H9 (cell line): ENCODE measurements around the gene ZNF319. TPM values are rescaled to one million over a fixed set of nuclear protein-coding genes. Genes with fewer than 3 reads are reported as not detected.

Experiments used
- DNase-seq: peaks from one replicate; pipeline ENCODE4 v3.0.0-alpha.2; 2017
- H2AFZ ChIP-seq: one replicate; pipeline ENCODE4 v1.6.1; 2013; ENCODE audit warnings: mild to moderate bottlenecking, low read length, control low read depth, moderate library complexity
- H2AK5ac ChIP-seq: 2 replicates; pipeline ENCODE4 v1.6.1; 2013; ENCODE audit warnings: low read length, control low read depth, mixed read lengths; ENCODE audit not compliant: insufficient read length
- H2BK120ac ChIP-seq: one replicate; pipeline ENCODE4 v1.6.1; 2013; ENCODE audit warnings: low read depth, mild to moderate bottlenecking, low read length, control low read depth, inconsistent platforms; ENCODE audit not compliant: poor library complexity, severe bottlenecking
- H2BK12ac ChIP-seq: 2 replicates; pipeline ENCODE4 v1.6.1; 2013; ENCODE audit warnings: low read length, control low read depth, mixed read lengths, low read depth; ENCODE audit not compliant: insufficient read length
- H2BK15ac ChIP-seq: 2 replicates; pipeline ENCODE4 v1.6.1; 2013; ENCODE audit warnings: low read depth, low read length, control low read depth
- H2BK20ac ChIP-seq: one replicate; pipeline ENCODE4 v1.6.1; 2013; ENCODE audit warnings: low read depth, mild to moderate bottlenecking, low read length, control low read depth, inconsistent platforms; ENCODE audit not compliant: poor library complexity, severe bottlenecking
- H2BK5ac ChIP-seq: 2 replicates; pipeline ENCODE4 v1.6.1; 2013; ENCODE audit warnings: low read length, control low read depth, mixed read lengths; ENCODE audit not compliant: insufficient read length
- H3K14ac ChIP-seq: 2 replicates; pipeline ENCODE4 v1.6.1; 2013; ENCODE audit warnings: low read length, control low read depth; ENCODE audit not compliant: insufficient read depth
- H3K18ac ChIP-seq: 2 replicates; pipeline ENCODE4 v1.6.1; 2013; ENCODE audit warnings: low read depth, mild to moderate bottlenecking, mixed read lengths, low read length, control low read depth; ENCODE audit not compliant: insufficient read length
- H3K23ac ChIP-seq: 2 replicates; pipeline ENCODE4 v1.6.1; 2013; ENCODE audit warnings: low read length, control low read depth, mixed read lengths, low read depth; ENCODE audit not compliant: insufficient read length
- H3K23me2 ChIP-seq: 2 replicates; pipeline ENCODE4 v1.6.1; 2013; ENCODE audit warnings: low read depth, mild to moderate bottlenecking, mixed read lengths, low read length, control low read depth; ENCODE audit not compliant: insufficient read length, poor library complexity, severe bottlenecking
- H3K27ac ChIP-seq: 2 replicates; pipeline ENCODE4 v1.5.1; 2013; ENCODE audit warnings: low read length, control low read depth, mixed read lengths, low read depth; ENCODE audit not compliant: insufficient read length
- H3K27me3 ChIP-seq: 2 replicates; pipeline ENCODE4 v1.6.1; 2013; ENCODE audit warnings: low read length, control low read depth, inconsistent platforms; ENCODE audit not compliant: insufficient read depth
- H3K4ac ChIP-seq: 2 replicates; pipeline ENCODE4 v1.6.1; 2013; ENCODE audit warnings: low read depth, mild to moderate bottlenecking, control low read depth, inconsistent platforms, low read length, moderate library complexity
- H3K4me1 ChIP-seq: 2 replicates; pipeline ENCODE4 v1.6.1; 2013; ENCODE audit warnings: low read length, control low read depth, inconsistent platforms; ENCODE audit not compliant: insufficient read depth
- H3K4me2 ChIP-seq: 2 replicates; pipeline ENCODE4 v1.6.1; 2013; ENCODE audit warnings: low read length, control low read depth, mixed read lengths; ENCODE audit not compliant: insufficient read length, insufficient read depth
- H3K56ac ChIP-seq: 2 replicates; pipeline ENCODE4 v1.6.1; 2013; ENCODE audit warnings: low read depth, mild to moderate bottlenecking, mixed read lengths, low read length, control low read depth; ENCODE audit not compliant: insufficient read length
- H3K79me1 ChIP-seq: 2 replicates; pipeline ENCODE4 v1.6.1; 2013; ENCODE audit warnings: low read depth, mild to moderate bottlenecking, moderate library complexity, low read length, control low read depth, inconsistent platforms; ENCODE audit not compliant: insufficient read depth, poor library complexity, severe bottlenecking
- H3K79me2 ChIP-seq: 2 replicates; pipeline ENCODE4 v1.6.1; 2013; ENCODE audit warnings: low read length, control low read depth, inconsistent platforms; ENCODE audit not compliant: insufficient read depth
- H3K9ac ChIP-seq: 2 replicates; pipeline ENCODE4 v1.6.1; 2013; ENCODE audit warnings: low read length, control low read depth, mixed read lengths; ENCODE audit not compliant: insufficient read length; ENCODE audit errors: extremely low read depth
- H3K9me3 ChIP-seq: one replicate; pipeline ENCODE4 v1.6.1; 2013; ENCODE audit warnings: low read depth, low read length, inconsistent platforms; ENCODE audit not compliant: control insufficient read depth
- H3T11ph ChIP-seq: one replicate; pipeline ENCODE4 v1.6.1; 2013; ENCODE audit warnings: mild to moderate bottlenecking, low read length, control low read depth, inconsistent platforms
- H4K20me1 ChIP-seq: one replicate; pipeline ENCODE4 v1.6.1; 2013; ENCODE audit not compliant: control insufficient read depth, insufficient read length, insufficient read depth
- H4K5ac ChIP-seq: 2 replicates; pipeline ENCODE4 v1.6.1; 2013; ENCODE audit warnings: low read depth, mild to moderate bottlenecking, mixed read lengths, low read length, control low read depth; ENCODE audit not compliant: insufficient read length
- H4K8ac ChIP-seq: replicated peaks from 2 replicates; pipeline ENCODE4 v1.6.1; 2013; ENCODE audit warnings: low read length, control low read depth, mixed read lengths, low read depth; ENCODE audit not compliant: insufficient read length
- H4K91ac ChIP-seq: 2 replicates; pipeline ENCODE4 v1.6.1; 2013; ENCODE audit warnings: low read depth, mild to moderate bottlenecking, moderate library complexity, mixed read lengths, low read length, control low read depth; ENCODE audit not compliant: insufficient read length
- H3K27ac Mint-ChIP-seq, 3 experiments: 2 replicates in 2 of 3; 3 replicates in 1 of 3; pipeline ENCODE4 v1.8.0; 2020 to 2021; ENCODE audit warnings: mixed read lengths in 3 of 3, mild to moderate bottlenecking in 1 of 3, moderate library complexity in 1 of 3
- H3K27me3 Mint-ChIP-seq: 2 replicates; pipeline ENCODE4 v1.8.0; 2021; ENCODE audit warnings: low read depth, mild to moderate bottlenecking, moderate library complexity, mixed read lengths
- H3K36me3 Mint-ChIP-seq, 3 experiments: 2 replicates in 2 of 3; 3 replicates in 1 of 3; pipeline ENCODE4 v1.8.0; 2020 to 2021; ENCODE audit warnings: low read depth in 3 of 3, mixed read lengths in 3 of 3; ENCODE audit not compliant: insufficient read depth in 1 of 3
- H3K4me1 Mint-ChIP-seq, 2 experiments: 2 replicates each; pipeline ENCODE4 v1.8.0; 2020; ENCODE audit warnings: mixed read lengths in 2 of 2
- H3K4me3 Mint-ChIP-seq, 2 experiments: 2 replicates in 1 of 2; 3 replicates in 1 of 2; pipeline ENCODE4 v1.8.0; 2020 to 2021; ENCODE audit warnings: mild to moderate bottlenecking in 2 of 2, mixed read lengths in 2 of 2, moderate library complexity in 1 of 2
- H3K9me3 Mint-ChIP-seq, 2 experiments: 2 replicates in 1 of 2; 3 replicates in 1 of 2; pipeline ENCODE4 v1.8.0; 2020; ENCODE audit warnings: mild to moderate bottlenecking in 2 of 2, mixed read lengths in 2 of 2, moderate library complexity in 1 of 2
- CTCF ChIP-seq: fragments of 200-600 bp; sonication (generic); conservative IDR thresholded peaks from 3 replicates; pipeline ENCODE4 v1.8.0; 2021; ENCODE audit warnings: antibody characterized with exemption, mild to moderate bottlenecking
- WGBS: extraction: QIAGEN DNeasy Blood & Tissue Kit; methylation state at CpG from one replicate; pipeline ENCODE4 v1.1.7; 2013; ENCODE audit warnings: missing lambda C conversion rate, low lambda C conversion rate, mixed read lengths; ENCODE audit not compliant: insufficient read length; ENCODE audit errors: extremely low coverage; 5-methylcytosine and 5-hydroxymethylcytosine counted together
- total RNA-seq: library from RNA; stranded (reverse); gene quantifications from 2 replicates; pipeline ENCODE4 v1.2.1, GENCODE V29; 2021

Gene ZNF319
- total RNA-seq, 1 experiment from 2014 or later = 5.6 TPM

- Histone ChIP-seq H2BK5ac (no peak overlapping the region), H4K8ac (no peak overlapping the region), H3K23me2 (peaks cover 16% of the 10 kb centered on the region), H3K23ac (no peak overlapping the region), H2BK12ac (no peak overlapping the region), H2BK15ac (no peak overlapping the region), H3K27ac (no peak overlapping the region), H3K4me1 (no peaks in the 10 kb centered on the region), H3K79me2 (no peaks in the 10 kb centered on the region), H3K27me3 (peaks cover 11% of the 10 kb centered on the region; the same call in 1 of the 2 replicates), H3K14ac (no peak overlapping the region), H2BK120ac (no peak overlapping the region), H4K5ac (no peak overlapping the region), H3K4me2 (no peak overlapping the region), H2AK5ac (no peak overlapping the region), H3K9ac (no peak overlapping the region), H2BK20ac (no peak overlapping the region), H3T11ph (no peak overlapping the region), H3K4ac (no peak overlapping the region), H4K91ac (no peak overlapping the region), H4K20me1 (no peaks in the 10 kb centered on the region), H3K18ac (no peak overlapping the region), H3K56ac (no peak overlapping the region), H2AFZ (no peak overlapping the region), H3K79me1 (no peaks in the 10 kb centered on the region), H3K9me3 (no peaks in the 10 kb centered on the region)
- peaks cover 3 to 9% of the 10 kb centered on the region in 2 experiments; a peak in 3 of 4 replicates for H3K4me1 Mint-ChIP-seq
- no peak for DNase-seq
- TF ChIP-seq CTCF = no peak
- no CpG with 5 or more reads among the region's 5 CpGs for WGBS
- H3K4me3 Mint-ChIP-seq = no peak overlapping the region
- H3K36me3 Mint-ChIP-seq = no peaks in the 10 kb centered on the region; a peak in 1 of 7 replicates
- no peak overlapping the region for H3K27ac Mint-ChIP-seq
- H3K27me3 Mint-ChIP-seq = peaks cover 40% of the 10 kb centered on the region
- H3K9me3 Mint-ChIP-seq = no peaks in the 10 kb centered on the region
These were observed 18.1 kb downstream of the ZNF319 start for GRCh38 chr16:57982385-57982784.
